C4-2B (cell line): Measurements from ENCODE around the gene TMEM163.

ENCODE experiments used
- H3K27ac ChIP-seq: fragments of 450-650 bp; 2 replicates; pipeline ENCODE4 v1.5.1; 2017
- ZFX ChIP-seq: fragments of 450-650 bp; IDR thresholded peaks from 2 replicates; pipeline ENCODE4 v1.6.1; 2017
- TF ChIP-seq, protein P1 (sequence below): fragments of 450-650 bp; conservative IDR thresholded peaks from 2 replicates; pipeline ENCODE4 v1.5.1; 2017; ENCODE audit warnings: mild to moderate bottlenecking

TMEM163 gene

DNA sequence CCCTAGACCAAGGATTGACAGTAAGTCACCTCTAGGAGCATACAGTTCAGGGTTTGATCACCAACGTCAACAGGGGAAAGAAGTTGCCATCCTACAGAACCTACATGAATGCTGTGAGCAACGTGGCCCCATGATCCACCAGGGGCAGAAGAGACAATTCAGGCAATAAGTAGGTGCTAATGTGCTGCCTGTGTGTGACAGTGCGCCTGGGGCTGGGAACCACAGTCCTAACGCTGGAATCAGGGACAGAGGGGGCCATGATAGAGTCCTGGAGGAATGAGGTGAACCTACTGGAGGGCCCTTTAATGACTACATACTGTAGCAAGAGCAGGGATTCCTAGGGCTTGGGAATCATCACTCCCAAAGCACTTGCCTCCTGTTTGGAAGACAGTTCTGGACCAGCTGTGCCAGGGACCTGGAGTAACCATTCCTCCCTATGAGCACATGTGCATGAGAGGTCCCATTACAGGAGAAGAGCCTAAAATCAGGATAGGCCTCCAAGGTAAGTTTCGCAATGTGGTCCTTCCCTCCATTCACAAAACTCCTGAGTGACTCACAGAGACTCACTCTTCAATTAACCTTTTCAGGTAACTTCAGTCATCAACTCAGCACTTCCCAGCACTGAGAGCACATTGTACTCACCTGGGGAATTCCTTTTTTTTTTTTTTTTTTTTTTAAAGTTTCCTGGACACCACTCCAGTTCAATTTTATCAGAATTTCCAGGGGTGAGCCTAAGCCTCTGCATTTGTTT, 214.0 kb downstream of the TMEM163 start:
- TF ChIP-seq, protein P1, sequence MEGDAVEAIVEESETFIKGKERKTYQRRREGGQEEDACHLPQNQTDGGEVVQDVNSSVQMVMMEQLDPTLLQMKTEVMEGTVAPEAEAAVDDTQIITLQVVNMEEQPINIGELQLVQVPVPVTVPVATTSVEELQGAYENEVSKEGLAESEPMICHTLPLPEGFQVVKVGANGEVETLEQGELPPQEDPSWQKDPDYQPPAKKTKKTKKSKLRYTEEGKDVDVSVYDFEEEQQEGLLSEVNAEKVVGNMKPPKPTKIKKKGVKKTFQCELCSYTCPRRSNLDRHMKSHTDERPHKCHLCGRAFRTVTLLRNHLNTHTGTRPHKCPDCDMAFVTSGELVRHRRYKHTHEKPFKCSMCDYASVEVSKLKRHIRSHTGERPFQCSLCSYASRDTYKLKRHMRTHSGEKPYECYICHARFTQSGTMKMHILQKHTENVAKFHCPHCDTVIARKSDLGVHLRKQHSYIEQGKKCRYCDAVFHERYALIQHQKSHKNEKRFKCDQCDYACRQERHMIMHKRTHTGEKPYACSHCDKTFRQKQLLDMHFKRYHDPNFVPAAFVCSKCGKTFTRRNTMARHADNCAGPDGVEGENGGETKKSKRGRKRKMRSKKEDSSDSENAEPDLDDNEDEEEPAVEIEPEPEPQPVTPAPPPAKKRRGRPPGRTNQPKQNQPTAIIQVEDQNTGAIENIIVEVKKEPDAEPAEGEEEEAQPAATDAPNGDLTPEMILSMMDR: no peak
- no peak for TF ChIP-seq ZFX

DNA sequence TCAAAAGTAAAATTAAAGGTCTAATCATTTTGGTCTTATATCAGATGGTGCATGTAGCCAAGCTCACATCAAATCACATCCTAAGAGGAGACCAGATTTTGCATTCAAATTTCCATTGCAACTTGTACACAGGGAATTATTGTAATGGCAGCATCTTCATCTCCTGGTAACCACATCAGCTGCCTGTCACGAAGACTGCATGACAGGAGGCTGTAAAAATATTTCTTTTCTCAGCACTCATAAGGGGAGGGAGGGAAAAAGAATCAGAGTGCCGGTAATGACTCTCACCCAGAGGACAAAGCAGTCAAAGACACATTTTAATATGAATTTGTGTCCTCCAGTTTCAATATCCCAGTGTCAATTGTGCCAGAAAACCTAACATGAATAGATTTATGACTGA, 216.7 kb downstream of the TMEM163 start:
- H3K27ac ChIP-seq: no peak overlapping the region
- TF ChIP-seq, protein P1: no peak
- TF ChIP-seq ZFX: no peak

More for the DNA sequence above, 214.0 kb downstream of the TMEM163 start:
- H3K27ac ChIP-seq: no peak overlapping the region

DNA sequence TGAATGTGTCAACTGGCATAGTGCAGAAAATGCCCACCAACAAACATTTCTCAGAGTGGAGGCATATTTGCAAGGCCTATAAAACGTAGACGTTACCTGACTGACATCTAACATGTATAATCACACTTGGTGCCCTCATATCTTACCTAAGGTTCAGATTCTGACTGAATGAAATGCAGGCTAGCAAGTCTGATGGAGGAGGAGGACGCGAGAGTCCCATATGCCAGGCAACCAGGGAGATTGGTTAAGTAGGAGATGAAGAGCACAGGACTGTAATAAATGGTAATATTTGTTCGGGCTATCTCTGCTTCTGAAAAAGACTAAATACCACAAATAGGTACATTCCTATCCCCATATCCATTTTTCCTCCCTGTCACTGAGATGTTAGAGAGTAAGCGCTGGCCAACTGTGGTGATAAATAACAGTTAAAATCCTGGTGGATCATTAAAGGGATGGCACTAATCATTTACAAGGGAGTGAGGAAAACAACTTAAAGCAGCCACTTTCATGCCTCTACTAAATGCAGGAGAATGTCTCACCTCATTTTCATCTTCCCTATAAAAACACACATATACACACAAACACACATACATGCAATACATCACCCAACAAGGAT, 217.2 kb downstream of the TMEM163 start:
- TF ChIP-seq, protein P1: no peak
- TF ChIP-seq ZFX: no peak
- no peak overlapping the region for H3K27ac ChIP-seq

DNA sequence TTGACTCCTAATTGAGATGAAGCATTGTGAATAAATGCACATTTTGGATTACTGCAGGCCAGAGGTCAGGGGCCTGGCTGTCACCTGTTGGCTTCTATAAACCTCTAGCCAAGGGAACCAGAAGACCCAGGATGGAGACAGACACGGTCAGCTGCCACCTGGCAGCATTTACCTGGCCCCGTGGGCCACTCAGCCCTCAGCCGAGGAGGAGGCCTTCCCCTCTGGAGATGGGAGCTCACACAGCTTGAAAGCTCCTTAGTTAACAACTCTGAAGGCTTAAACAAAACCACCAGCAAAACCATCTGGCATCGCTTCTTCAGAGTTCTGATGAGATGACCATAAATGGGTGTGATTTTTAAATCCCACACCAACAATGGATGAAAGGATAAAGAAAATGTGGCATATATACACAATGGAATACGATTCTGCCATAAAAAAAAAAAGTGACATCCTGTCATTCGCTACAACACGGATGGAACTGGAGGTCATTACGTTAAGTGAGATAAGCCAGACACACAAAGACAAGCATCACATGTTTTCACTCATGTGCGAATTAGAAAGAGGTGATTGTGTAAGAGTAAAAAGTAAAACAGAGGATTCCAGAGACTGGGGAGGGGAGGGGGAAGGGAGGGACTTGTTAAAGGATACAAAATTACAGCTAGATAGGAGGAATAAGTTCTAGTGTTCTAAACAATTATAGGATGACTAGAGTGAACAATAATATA, 218.4 kb downstream of the TMEM163 start:
- H3K27ac ChIP-seq: no peak overlapping the region
- TF ChIP-seq ZFX: no peak
- TF ChIP-seq, protein P1: no peak

DNA sequence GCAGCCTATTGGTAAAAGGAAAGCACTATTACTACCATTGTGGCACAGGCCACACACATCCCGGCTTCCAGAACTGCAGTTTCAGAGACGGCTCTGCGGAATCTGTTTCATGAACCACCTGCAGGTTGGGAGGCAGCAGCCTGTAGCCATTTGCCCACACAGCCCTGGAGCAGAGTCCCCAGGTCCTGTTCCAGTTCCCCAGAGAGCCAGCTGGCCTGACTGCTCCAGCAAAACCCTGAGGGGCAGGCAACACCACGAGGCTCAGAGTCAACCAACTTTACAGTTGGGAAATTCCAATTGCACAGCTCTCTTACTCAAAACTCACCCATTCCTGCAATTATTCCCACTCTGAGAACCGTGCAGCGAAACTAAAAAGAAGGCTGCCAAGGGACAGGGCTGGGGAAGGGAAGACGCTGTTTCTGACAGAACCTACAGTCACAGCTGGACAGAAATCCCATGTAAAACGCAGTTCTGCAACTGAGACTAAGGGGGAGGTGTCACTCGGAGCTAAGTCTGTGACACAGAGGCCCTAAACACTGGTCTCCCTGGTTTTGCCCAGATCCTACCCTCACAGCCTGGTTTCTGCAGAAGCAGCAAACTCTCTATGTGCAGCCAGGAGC, 219.4 kb downstream of the TMEM163 start:
- H3K27ac ChIP-seq: no peak overlapping the region
- TF ChIP-seq, protein P1: no peak
- no peak for TF ChIP-seq ZFX

DNA sequence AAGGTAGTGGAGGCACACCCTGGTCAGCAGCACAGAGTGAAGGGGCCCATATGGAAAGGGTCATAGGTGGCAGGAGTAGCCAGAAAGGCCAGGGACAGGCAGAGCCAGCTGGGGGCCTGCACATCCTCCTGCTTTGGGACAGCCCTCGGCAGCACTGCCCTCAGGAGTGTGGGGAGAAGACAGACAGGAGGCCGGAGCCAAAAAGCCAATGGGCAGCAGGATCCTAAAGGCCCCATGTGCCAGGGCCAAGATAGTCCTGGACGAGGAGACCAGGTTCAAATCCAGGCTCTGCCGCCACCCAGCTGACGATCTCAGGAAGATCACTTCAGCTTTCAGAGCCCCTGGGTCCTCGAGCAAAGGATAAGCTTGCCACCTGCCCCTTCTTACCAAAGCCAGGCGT, 220.1 kb downstream of the TMEM163 start:
- TF ChIP-seq, protein P1: no peak
- no peak for TF ChIP-seq ZFX
- H3K27ac ChIP-seq: no peak overlapping the region
